ENCODE results near the gene JARID2. TPM values are rescaled to one million over a fixed set of nuclear protein-coding genes. Genes with fewer than 3 reads are reported as not detected.

Gene JARID2
- polyA plus RNA-seq, 1 donor, result 13.1 TPM

GRCh38 chr6:15507221-15507620, 261.4 kb downstream of the JARID2 start:
- no peak for DNase-seq (ENCODE audit: low read depth)

- no peak for DNase-seq (ENCODE audit: low read depth)
Measured at GRCh38 chr6:15507746-15508145, 261.9 kb downstream of the JARID2 start.

GRCh38 chr6:15508441-15508871, 262.6 kb downstream of the JARID2 start:
- DNase-seq (ENCODE audit: low read depth), result no peak

GRCh38 chr6:15508931-15509330, 263.1 kb downstream of the JARID2 start:
- no peak for DNase-seq (ENCODE audit: low read depth)

GRCh38 chr6:15509335-15509933, 263.6 kb downstream of the JARID2 start:
- DNase-seq (ENCODE audit: low read depth), result no peak

GRCh38 chr6:15510121-15510520, 264.3 kb downstream of the JARID2 start:
- DNase-seq (ENCODE audit: low read depth), result no peak

- no peak for DNase-seq (ENCODE audit: low read depth)
Measured at GRCh38 chr6:15510536-15511247, 264.8 kb downstream of the JARID2 start.

- no peak for DNase-seq (ENCODE audit: low read depth)
Measured at GRCh38 chr6:15511248-15512125, 265.6 kb downstream of the JARID2 start.

- DNase-seq (ENCODE audit: low read depth), result no peak
Measured at GRCh38 chr6:15512126-15512525, 266.3 kb downstream of the JARID2 start.

GRCh38 chr6:15512721-15513120, 266.9 kb downstream of the JARID2 start:
- DNase-seq (ENCODE audit: low read depth), result no peak

GRCh38 chr6:15513131-15513771, 267.4 kb downstream of the JARID2 start:
- DNase-seq (ENCODE audit: low read depth), result no peak

GRCh38 chr6:15513801-15514711, 268.2 kb downstream of the JARID2 start:
- no peak for DNase-seq (ENCODE audit: low read depth)

GRCh38 chr6:15515226-15515625, 269.4 kb downstream of the JARID2 start:
- no peak for DNase-seq (ENCODE audit: low read depth)

- DNase-seq (ENCODE audit: low read depth), result no peak
Measured at GRCh38 chr6:15515660-15516375, 269.9 kb downstream of the JARID2 start.

GRCh38 chr6:15516378-15516777, 270.5 kb downstream of the JARID2 start:
- DNase-seq (ENCODE audit: low read depth), result no peak

GRCh38 chr6:15516923-15517560, 271.2 kb downstream of the JARID2 start:
- no peak for DNase-seq (ENCODE audit: low read depth)

GRCh38 chr6:15517600-15517999, 271.7 kb downstream of the JARID2 start:
- DNase-seq (ENCODE audit: low read depth), result no peak

- DNase-seq (ENCODE audit: low read depth), result no peak
Measured at GRCh38 chr6:15518057-15518456, 272.2 kb downstream of the JARID2 start.

- no peak for DNase-seq (ENCODE audit: low read depth)
Measured at GRCh38 chr6:15518878-15519277, 273.0 kb downstream of the JARID2 start.

GRCh38 chr6:15519681-15520080, 273.8 kb downstream of the JARID2 start:
- DNase-seq (ENCODE audit: low read depth), result no peak

Measured in forelimb muscle (tissue), 1 donor.